ENCODE measurements around the gene SMG1.

The SMG1 gene

GRCh38 chr16:18839555-18839954 is 86.7 kb downstream of the SMG1 start:
- no peak overlapping the region for H3K4me3 ChIP-seq (ENCODE audit: low read length)
- TF ChIP-seq CTCF (IDR thresholded peaks at IDR 0.05; ENCODE audit: insufficient read depth, low read depth, low read length, missing control alignments): no peak
- DNase-seq (ENCODE audit: low read depth): peak; percentile 91

- no peak for DNase-seq (ENCODE audit: low read depth)
- H3K4me3 ChIP-seq (ENCODE audit: low read length): no peak overlapping the region
- no peak for TF ChIP-seq CTCF (IDR thresholded peaks at IDR 0.05; ENCODE audit: insufficient read depth, low read depth, low read length, missing control alignments)
These were observed 89.5 kb downstream of the SMG1 start for GRCh38 chr16:18836702-18837101.

GRCh38 chr16:18834864-18835263 is 91.3 kb downstream of the SMG1 start:
- no peak for TF ChIP-seq CTCF (IDR thresholded peaks at IDR 0.05; ENCODE audit: insufficient read depth, low read depth, low read length, missing control alignments)
- H3K4me3 ChIP-seq (ENCODE audit: low read length): no peak overlapping the region
- no peak for DNase-seq (ENCODE audit: low read depth)

- no peak for DNase-seq (ENCODE audit: low read depth)
- H3K4me3 ChIP-seq (ENCODE audit: low read length): no peak overlapping the region
- TF ChIP-seq CTCF (IDR thresholded peaks at IDR 0.05; ENCODE audit: insufficient read depth, low read depth, low read length, missing control alignments): no peak
These were observed 92.3 kb downstream of the SMG1 start for GRCh38 chr16:18833707-18834505.

GRCh38 chr16:18832613-18833012 is 93.6 kb downstream of the SMG1 start:
- no peak overlapping the region for H3K4me3 ChIP-seq (ENCODE audit: low read length)
- no peak for TF ChIP-seq CTCF (IDR thresholded peaks at IDR 0.05; ENCODE audit: insufficient read depth, low read depth, low read length, missing control alignments)
- no peak for DNase-seq (ENCODE audit: low read depth)

GRCh38 chr16:18832006-18832405 is 94.2 kb downstream of the SMG1 start:
- no peak for TF ChIP-seq CTCF (IDR thresholded peaks at IDR 0.05; ENCODE audit: insufficient read depth, low read depth, low read length, missing control alignments)
- H3K4me3 ChIP-seq (ENCODE audit: low read length): no peak overlapping the region
- DNase-seq (ENCODE audit: low read depth): no peak

GRCh38 chr16:18829251-18829650 is 97.0 kb downstream of the SMG1 start:
- no peak overlapping the region for H3K4me3 ChIP-seq (ENCODE audit: low read length)
- peak; percentile 44 for DNase-seq (ENCODE audit: low read depth)
- no peak for TF ChIP-seq CTCF (IDR thresholded peaks at IDR 0.05; ENCODE audit: insufficient read depth, low read depth, low read length, missing control alignments)

Measured in epithelial cell of esophagus (primary cell).